Tongue (tissue), 2 donors: ENCODE data around the gene PLEKHG2. TPM values are rescaled to one million over a fixed set of nuclear protein-coding genes. Genes with fewer than 3 reads are reported as not detected.

Experiments used
- DNase-seq: peaks from one replicate; pipeline ENCODE4 v3.0.0-alpha.2; 2015
- total RNA-seq: library from RNA; depleted of rRNA; stranded (reverse); fragments of >200 nt; gene quantifications from one replicate; pipeline ENCODE4 v1.2.3, GENCODE V29; 2014

Gene PLEKHG2
- total RNA-seq, 1 donor from 2014 or later: 20.9 TPM

DNA sequence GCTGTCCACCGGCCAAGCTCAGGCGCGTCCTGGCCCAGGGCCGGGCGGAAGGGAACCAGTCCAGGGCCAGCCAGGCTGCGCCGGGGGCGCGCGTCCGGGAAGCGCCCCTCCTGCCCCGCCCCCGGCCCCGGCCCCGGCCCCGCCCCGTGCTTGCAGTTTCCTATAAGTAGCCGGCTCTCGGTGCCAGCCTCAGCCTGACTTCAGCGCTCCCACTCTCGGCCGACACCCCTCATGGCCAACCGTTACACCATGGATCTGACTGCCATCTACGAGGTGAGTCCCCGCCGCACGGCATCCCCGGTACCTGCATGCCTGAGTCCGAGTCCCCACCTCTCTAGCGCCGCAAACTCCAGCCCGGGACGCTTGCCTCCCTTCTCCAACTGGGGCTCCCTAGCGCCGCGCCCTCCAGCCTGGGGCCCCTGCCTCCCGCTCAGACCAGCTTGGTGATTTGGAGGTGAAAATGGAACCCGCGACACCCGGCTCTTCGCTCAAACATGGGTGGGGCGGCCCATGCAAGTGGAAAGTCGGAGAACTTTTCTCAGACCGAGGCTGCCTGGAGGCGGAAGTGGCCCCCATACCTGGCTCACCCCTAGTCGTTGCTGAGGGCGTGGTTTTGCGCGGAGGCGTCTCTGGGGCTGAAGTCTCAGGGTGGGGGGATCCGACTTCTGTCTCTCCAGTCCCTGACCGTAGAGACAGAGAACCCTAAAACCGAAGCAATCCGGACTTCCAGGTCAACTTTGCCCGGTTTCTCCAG, 5.6 kb upstream of the PLEKHG2 start, which contains the start of gene ZFP36:
ZFP36 (plus strand) TSS at position 192 of the 754 bp plus-strand sequence; CDS start at position 250, 58 bp downstream.
- peak; percentile 93 for DNase-seq

DNA sequence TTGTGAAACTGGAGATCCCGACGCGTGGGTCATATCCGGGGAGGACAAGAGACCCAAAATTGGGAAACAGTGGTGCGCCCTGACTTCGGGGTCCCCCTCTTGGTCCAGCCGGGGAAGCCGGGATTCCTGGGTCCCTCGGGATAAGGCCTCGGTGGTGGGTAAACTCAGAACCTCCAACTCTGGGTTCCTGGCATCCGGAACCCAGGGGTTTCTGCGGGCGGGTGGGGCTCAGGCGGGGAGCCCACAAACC, 5.1 kb upstream of the PLEKHG2 start:
- no peak for DNase-seq

DNA sequence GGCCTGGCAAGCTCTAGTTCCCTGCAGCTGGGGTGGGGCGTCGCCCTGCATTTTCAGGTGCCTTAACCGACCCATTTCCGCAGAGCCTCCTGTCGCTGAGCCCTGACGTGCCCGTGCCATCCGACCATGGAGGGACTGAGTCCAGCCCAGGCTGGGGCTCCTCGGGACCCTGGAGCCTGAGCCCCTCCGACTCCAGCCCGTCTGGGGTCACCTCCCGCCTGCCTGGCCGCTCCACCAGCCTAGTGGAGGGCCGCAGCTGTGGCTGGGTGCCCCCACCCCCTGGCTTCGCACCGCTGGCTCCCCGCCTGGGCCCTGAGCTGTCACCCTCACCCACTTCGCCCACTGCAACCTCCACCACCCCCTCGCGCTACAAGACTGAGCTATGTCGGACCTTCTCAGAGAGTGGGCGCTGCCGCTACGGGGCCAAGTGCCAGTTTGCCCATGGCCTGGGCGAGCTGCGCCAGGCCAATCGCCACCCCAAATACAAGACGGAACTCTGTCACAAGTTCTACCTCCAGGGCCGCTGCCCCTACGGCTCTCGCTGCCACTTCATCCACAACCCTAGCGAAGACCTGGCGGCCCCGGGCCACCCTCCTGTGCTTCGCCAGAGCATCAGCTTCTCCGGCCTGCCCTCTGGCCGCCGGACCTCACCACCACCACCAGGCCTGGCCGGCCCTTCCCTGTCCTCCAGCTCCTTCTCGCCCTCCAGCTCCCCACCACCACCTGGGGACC, 4.6 kb upstream of the PLEKHG2 start:
- DNase-seq: peak; percentile 62

DNA sequence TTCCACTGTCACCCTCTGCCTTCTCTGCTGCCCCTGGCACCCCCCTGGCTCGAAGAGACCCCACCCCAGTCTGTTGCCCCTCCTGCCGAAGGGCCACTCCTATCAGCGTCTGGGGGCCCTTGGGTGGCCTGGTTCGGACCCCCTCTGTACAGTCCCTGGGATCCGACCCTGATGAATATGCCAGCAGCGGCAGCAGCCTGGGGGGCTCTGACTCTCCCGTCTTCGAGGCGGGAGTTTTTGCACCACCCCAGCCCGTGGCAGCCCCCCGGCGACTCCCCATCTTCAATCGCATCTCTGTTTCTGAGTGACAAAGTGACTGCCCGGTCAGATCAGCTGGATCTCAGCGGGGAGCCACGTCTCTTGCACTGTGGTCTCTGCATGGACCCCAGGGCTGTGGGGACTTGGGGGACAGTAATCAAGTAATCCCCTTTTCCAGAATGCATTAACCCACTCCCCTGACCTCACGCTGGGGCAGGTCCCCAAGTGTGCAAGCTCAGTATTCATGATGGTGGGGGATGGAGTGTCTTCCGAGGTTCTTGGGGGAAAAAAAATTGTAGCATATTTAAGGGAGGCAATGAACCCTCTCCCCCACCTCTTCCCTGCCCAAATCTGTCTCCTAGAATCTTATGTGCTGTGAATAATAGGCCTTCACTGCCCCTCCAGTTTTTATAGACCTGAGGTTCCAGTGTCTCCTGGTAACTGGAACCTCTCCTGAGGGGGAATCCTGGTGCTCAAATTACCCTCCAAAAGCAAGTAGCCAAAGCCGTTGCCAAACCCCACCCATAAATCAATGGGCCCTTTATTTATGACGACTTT, 3.9 kb upstream of the PLEKHG2 start:
- no peak for DNase-seq

DNA sequence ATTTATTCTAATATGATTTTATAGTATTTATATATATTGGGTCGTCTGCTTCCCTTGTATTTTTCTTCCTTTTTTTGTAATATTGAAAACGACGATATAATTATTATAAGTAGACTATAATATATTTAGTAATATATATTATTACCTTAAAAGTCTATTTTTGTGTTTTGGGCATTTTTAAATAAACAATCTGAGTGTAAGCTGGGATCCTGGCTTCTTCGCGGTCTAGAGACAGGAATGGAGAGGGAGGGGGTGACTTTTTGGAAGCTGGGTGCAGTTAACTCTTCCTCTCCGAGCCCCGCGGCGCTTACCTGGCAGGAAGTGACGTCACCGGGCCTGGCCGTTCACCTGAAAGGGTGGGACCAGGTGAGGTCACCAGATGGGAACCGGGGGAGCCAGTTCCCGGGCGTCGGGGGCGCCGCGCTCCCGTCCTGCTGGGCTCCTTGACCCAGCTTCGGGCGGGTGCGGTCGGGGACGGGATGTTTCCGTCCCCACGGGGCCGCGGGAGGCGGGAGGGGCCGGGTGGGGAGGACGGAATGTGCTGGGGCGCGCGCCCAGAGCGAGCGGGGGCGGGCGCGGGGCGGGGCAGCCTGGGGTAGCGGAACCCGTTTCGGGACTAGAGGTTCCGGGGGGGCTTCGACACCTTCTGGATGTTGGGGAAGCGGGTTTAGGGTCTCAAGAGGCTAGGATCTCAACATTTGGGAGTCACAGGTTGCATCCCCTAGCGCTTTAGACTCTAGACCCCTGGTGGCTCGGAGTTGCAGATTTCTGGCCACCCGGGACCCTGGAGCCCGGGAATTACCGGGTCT, 3.1 kb upstream of the PLEKHG2 start:
- DNase-seq: peak; percentile 84

DNA sequence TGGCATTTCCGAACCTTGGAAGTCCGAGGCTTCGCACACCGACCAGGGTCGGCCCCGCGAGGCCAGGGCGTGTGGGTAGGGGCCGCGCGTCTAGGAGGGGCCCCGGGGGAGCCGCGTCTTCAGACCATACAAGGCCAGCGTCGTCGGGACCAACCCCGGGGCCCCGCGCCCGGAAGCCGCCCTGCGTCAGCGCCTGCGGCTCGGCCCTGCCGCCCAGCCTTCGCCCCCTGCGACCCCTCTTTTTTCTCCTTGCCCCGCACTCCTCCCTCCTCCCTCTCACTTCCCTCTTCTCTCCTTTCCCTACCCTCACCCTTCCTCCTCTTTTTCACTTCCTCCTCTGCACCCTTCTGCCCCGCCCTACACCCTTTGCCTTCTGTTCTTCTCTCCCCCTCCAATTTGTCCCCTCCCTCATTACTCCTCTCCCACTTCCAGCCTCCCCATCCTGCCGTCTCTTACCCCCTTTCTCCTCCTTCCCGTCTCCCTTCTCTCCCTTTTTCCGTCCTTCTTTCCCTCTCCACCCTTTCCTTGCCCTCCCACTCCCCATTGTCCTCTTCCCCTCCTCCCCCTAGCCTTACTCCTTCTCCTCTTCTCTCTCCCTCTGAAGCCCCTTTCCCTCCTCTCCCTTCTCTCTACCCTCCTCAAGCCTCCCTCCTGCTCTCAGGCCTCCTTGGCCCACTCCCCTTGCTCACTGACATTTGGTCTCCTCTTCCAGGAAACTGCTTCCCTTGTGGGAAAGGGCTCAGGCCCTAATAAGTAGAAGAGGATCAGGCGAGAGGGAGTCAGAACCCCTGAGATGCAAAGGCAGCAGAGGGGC, 2.2 kb upstream of the PLEKHG2 start:
- peak; percentile 82 for DNase-seq

DNA sequence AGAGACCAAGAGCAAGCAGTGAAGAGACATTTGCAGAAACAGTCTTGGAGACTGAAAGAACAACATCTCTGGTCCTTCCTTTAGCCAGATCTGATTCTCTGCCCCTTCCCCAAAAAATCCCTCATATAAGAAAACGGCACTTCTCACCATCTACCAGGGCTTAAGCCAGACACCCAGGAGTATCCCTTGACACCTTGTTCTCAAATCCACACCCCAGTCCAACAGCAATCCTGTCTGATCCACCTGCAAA, 1.7 kb upstream of the PLEKHG2 start:
- no peak for DNase-seq

DNA sequence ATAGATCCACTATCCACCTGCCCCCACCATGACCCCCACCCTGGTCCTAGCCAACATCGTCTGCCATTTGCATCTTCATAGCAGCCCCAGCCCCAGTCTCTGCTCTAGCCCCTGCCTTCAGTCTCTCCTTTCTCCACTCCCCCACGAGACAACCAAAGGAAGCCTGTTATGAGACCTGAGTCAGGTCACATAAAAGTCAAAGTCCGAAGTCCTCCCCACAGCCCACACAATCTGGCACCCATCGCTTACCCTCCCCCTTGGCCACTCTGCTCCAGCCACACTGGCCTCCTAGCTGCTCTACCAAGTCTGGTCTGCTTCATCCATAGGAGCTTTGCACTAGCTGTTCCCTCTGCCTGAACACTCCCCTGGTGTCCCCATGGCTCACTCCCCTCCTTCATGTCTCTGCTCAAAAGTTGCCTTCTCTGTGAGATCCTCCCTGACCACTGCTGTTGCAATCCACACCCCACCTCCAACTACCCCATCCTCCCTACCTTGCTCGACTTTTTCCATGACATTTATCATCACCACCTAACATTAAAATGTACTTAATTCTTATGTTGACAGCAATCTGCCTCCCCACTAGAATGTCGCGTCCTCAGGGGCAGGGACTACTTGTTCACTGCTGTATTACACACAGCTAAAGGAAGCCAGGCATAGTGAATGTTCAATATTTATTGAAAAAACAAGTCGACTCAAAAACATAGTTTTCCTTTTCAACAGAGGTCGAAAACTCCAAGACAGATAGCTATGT, 1.2 kb upstream of the PLEKHG2 start:
- peak; percentile 40 for DNase-seq

DNA sequence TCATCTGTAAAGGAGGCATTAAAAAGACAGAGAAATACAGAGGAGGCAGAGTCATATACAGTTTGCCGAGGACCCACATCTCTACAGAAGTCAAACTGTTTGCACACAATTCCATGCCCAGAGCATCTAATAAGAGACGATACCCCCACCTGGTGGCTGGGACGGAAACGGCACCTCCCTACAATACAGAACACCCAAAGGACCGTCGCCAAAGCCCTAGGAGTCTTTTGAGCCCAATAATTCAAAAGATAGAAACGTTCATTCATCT, 703 bp upstream of the PLEKHG2 start:
- DNase-seq: peak; percentile 96

DNA sequence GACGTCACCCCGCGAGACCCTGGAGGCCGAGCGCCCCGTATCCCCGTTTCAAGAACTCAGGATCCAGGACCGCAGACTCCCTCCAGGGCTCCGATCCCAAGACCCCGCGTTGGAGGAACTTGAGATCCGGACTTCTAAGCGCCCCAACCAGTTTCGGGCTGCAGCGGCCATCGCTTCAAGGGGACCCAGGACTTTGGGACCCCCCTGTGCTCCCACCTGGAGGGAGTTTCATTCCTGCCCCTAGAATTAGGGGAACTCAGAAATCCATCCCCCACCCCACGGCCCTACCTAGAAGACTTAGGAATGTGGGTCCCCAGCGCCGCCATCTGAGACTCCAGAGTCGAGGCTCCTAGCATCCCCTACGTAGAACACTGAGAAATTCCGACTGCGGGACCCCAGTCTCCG, 400 bp downstream of the PLEKHG2 start:
- no peak for DNase-seq

DNA sequence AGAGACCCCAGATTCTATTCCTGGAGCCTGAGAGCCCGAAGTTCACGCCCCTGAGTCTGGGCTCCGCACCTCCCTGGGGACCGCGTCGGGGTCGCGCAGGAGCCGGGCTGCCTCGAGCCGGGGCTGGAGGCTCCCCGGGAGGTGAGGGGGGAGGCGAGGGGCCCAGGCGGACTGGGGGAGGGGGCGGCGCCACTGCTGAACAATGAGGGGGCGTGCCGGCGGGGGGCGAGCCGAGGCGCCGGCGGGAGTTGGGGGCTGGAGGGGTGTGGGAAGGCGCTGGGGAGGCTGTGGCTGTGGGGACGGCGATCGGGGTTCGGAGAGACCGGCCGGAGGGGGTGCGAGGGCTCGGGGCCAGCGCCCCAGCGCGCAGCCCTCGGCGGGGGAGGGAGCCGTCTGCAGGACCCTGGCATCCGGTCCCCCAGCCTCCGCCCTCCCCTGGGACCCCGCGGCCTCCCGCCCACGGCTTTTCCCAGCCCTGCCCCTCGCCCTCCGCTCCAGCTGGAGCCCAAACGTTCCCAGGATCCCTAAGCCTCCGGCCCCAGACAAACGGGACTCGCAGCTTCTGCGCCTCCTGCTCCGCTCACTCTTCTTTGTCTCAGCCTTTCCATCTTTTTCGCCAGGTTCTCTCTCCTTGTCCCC, 922 bp downstream of the PLEKHG2 start:
- DNase-seq: peak; percentile 87

DNA sequence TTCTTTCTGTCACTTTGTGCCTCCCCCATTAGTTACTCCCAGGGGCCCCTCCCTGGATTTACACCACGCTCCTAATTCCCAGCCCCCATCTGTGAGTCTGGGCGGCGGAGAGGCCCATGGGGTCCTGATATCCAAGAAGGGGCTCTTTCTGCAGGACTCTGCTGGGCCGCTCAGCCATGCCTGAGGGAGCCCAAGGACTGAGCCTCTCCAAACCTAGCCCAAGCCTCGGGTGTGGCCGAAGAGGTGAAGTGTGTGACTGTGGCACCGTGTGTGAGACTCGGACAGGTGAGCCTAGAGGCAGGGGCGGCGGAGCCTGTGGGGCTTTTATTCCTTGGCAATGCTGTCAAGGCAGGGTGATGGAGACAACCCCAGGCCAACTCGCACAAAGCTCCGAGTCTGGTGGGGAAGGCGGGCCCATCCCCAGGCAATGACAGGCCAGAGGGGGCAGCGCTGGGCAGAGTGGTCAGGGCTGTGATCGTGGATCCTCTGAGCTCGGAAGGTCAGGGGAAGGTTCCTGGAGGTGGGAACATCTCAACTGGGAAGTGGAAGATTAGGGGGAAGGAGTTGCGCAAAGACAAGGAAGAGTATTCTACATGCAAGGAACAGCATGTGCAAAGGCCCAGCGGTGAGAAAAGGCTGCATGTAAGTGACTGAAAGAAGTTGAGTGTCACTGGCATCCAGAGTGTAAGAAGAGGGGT, 1.6 kb downstream of the PLEKHG2 start:
- no peak for DNase-seq

DNA sequence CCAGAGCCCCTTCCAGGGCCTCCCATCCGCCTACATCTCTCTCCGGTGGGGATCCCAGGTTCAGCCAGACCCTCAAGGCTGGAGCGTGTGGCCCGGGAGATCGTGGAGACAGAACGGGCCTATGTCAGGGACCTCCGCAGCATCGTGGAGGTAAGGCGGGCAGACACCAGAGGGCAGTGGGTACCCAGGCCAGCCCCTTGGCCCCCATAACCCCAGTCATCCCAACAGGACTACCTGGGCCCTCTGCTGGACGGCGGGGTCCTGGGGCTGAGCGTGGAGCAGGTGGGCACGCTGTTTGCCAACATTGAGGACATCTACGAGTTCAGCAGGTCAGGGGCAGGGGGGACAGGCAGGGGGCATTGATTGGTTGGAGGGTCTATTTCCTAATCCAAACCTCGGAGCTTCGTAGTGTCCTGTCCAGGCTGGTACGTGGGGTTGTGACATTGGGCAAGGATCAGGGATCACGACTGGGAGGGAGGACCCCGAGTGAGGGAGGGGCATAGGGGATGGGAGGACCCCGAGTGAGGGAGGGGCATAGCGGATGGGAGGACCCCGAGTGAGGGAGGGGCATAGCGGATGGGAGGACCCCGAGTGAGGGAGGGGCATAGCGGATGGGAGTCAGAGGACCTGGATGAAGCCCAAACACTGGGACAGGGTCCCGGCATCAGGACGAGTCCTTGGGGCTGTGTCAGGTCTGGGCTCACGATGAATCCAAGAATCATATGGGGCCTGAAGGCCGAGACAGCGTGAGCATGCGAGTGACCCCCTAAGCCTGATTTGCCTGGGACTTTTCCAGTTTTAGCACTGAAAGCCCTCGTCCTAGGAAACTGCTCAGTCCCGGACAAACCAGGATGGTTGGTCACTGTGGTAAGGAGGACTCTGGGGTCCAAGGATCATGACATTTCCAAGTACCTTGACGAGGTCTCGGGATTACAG, 2.9 kb downstream of the PLEKHG2 start:
- DNase-seq: no peak

DNA sequence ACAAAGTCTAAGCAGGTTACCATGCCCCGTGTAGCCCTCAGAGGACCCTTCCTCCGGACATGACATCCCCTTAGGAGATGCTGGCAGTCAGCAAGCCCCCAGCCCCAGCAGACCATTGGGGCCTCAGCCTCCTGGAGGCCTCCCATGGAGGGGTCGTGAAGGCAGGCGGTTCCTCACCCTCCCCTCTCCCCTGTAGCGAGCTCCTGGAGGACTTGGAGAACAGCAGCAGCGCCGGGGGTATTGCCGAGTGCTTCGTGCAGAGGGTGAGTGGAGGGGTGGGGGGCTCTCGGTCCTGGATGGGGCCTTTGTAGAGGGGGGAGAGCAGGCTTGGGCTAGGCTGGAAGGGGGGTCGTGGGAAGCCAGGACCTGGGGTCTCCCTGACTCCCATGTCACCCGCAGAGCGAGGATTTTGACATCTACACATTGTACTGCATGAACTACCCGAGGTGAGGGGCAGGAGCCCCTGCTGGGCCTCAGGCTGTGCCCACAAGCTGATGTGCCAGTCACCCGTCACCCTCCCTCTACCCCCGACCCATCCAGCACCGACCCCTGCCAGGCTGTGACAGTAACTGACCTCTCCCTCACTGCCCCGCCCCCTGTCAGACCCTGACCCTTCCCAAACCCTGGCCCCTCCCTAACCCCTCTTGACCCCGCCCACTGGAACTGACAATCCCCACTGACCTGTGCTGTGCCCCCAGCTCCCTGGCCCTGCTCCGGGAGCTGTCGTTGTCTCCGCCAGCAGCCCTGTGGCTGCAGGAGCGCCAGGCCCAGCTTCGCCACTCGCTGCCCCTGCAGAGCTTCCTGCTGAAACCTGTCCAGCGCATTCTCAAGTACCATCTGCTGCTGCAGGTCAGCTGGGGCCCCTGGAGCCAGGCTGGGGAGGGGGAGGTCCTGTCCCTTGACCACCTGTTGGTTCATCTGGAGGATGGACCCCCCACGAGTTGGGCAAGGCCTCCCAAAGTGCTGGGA, 4.0 kb downstream of the PLEKHG2 start:
- no peak for DNase-seq

DNA sequence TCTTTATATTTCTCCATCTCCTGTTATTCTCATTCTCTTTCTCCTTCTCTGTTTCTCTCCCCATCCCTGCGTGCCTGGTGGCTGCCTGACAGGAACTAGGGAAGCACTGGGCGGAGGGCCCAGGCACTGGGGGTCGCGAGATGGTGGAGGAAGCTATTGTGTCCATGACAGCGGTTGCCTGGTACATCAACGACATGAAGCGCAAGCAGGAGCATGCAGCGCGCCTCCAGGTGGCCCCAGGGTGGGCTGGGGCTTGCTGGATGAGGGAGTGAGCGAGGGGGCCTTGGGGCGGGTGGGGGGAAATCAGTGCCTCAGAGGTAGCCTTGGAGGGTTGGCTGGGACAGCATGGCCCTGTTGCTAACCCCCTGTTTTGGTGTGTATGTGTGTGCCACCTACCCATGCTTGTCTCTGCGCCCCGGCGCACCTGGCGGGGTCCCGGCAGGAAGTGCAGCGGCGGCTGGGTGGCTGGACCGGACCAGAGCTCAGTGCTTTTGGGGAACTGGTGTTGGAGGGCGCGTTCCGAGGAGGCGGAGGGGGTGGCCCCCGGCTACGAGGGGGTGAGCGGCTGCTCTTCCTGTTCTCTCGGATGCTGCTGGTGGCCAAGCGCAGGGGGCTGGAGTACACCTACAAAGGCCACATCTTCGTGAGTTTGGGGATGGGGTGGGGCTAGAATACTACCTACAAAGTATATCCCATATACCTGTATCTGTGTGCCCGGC, 5.2 kb downstream of the PLEKHG2 start:
- no peak for DNase-seq

DNA sequence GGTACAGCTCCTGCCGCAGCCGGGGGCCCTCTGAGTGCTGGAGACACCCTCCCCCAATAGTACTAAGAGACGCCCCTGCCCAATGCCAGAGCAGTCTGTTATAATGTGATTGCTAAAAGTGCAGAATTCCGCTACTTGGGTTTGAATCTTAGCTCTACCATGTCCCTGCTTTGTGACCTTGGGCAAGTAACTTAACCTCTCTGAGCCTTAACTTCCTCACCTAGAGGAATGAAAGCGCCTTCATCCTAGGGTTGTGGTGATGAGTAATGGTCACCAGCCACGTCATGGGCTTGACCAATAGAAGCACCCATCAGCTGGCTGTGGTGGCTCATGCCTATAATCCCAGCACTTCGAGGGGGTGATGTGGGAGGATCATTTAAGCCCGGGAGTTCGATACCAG, 6.5 kb downstream of the PLEKHG2 start:
- DNase-seq: no peak

DNA sequence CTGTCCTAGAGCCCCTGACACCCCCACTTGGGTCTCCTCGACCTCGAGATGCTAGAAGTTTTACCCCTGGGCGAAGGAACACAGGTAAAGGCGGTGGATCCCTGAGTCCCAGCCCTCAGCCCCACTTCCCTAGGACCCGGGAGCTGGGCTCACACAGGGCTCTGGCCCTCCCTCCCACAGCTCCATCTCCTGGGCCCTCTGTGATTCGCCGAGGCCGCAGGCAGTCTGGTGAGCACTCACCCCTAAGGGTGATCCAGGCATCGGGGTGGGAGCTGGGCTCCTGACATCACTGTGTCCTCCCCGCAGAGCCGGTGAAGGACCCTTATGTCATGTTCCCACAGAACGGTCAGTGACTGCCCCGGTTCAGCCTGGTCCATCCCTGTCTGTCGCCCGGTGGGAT, 8.3 kb downstream of the PLEKHG2 start:
- DNase-seq: no peak
